Posterior cingulate gyrus (tissue), 11 donors: ENCODE measurements around the gene C1QTNF1.

ENCODE experiments used
- DNase-seq, 10 donors: peaks; one replicate each; pipeline versions ENCODE4 v3.0.0 to v3.0.0-alpha.2; 2020 to 2021; ENCODE audit warnings: mixed read lengths in 3 of 10
- intact Hi-C: fragments of 100-400 bp; cut with DNase I; formaldehyde crosslinking; loops from one replicate; pipeline ENCODE4 v1.15.1; 2023

The C1QTNF1 gene

GRCh38 chr17:79023886-79024771, at the start of gene C1QTNF1:
C1QTNF1 (plus strand) TSS chr17:79024169; CDS start chr17:79043969, 19,800 bp downstream.
- intact Hi-C loops = loop anchor here (5.0 kb wide), 1 partner anchor 368 kb away; no protein-coding TSS in a partner anchor
- peak in 5 of 10 donors; percentile 32 to 84 (median 81) for DNase-seq

GRCh38 chr17:78974635-78975591, 49.1 kb upstream of the C1QTNF1 start:
- intact Hi-C loops = no loop called here

GRCh38 chr17:78976907-78977680, 46.9 kb upstream of the C1QTNF1 start:
- DNase-seq = peak in 1 of 10 donors; percentile 75
- intact Hi-C loops = no loop called here

More at GRCh38 chr17:78974635-78975591, 49.1 kb upstream of the C1QTNF1 start:
- peak in 1 of 10 donors; percentile 78 for DNase-seq

- DNase-seq = no peak
- intact Hi-C loops = no loop called here
These were observed 46.4 kb upstream of the C1QTNF1 start for GRCh38 chr17:78977681-78977943.

- DNase-seq = peak in 1 of 10 donors; percentile 77
- intact Hi-C loops = no loop called here
These were observed 45.7 kb upstream of the C1QTNF1 start for GRCh38 chr17:78977997-78978973.

- peak; percentile 57 to 96 (median 74) for DNase-seq
- intact Hi-C loops = no loop called here
These were observed 44.0 kb upstream of the C1QTNF1 start, which contains the start of gene LGALS3BP for GRCh38 chr17:78979780-78980623. LGALS3BP (minus strand) TSS chr17:78979923; CDS start chr17:78977191, 2,732 bp downstream.

- intact Hi-C loops = no loop called here
These were observed 43.4 kb upstream of the C1QTNF1 start for GRCh38 chr17:78980624-78980972.

GRCh38 chr17:78981010-78981888, 42.7 kb upstream of the C1QTNF1 start:
- no peak for DNase-seq
- intact Hi-C loops = no loop called here

More at GRCh38 chr17:78980624-78980972, 43.4 kb upstream of the C1QTNF1 start:
- peak in 1 of 10 donors; percentile 70 for DNase-seq

GRCh38 chr17:78985395-78985794, 38.6 kb upstream of the C1QTNF1 start:
- intact Hi-C loops = no loop called here
- no peak for DNase-seq

GRCh38 chr17:78986048-78986648, 37.8 kb upstream of the C1QTNF1 start:
- no peak for DNase-seq
- intact Hi-C loops = no loop called here

- peak in 2 of 10 donors; percentile 74 to 75 for DNase-seq
- intact Hi-C loops = no loop called here
These were observed 37.2 kb upstream of the C1QTNF1 start for GRCh38 chr17:78986649-78987328.

GRCh38 chr17:78988152-78988551, 35.8 kb upstream of the C1QTNF1 start:
- peak in 1 of 10 donors; percentile 44 for DNase-seq

GRCh38 chr17:78990349-78991016, 33.5 kb upstream of the C1QTNF1 start:
- intact Hi-C loops = no loop called here
- peak in 5 of 10 donors; percentile 8 to 79 (median 67) for DNase-seq

More at GRCh38 chr17:78988152-78988551, 35.8 kb upstream of the C1QTNF1 start:
- intact Hi-C loops = no loop called here

GRCh38 chr17:78991017-78991738, 32.8 kb upstream of the C1QTNF1 start:
- peak in 5 of 10 donors; percentile 7 to 48 (median 22) for DNase-seq
- intact Hi-C loops = no loop called here
